K562 (cell line): ENCODE results near the gene GARRE1. TPM values are rescaled to one million over a fixed set of nuclear protein-coding genes. Genes with fewer than 3 reads are reported as not detected.

ENCODE experiments used
- ATAC-seq: fragments of 200-7000 bp; cut with Tn5 transposase; 3 replicates; pipeline ENCODE4 v1.9.1; 2020; ENCODE audit warnings: moderate library complexity
- BruUV-seq: library from RNA; stranded (reverse); fragments of 400-500 nt; replicated peaks from 2 replicates; lab custom pipeline; 2021; lab: Mats Ljungman, UMichigan
- CTCF ChIA-PET: fragments of 300-600 bp; formaldehyde crosslinking; extraction: SDS; loops from one replicate; lab custom pipeline; 2021; ENCODE audit warnings: low intra/inter-chr PET ratio; lab: Yijun Ruan, JAX
- POLR2A ChIA-PET: fragments of 300-600, 350-650 bp; sonication (Branson Sonifier 250); formaldehyde crosslinking; extraction: SDS; loops from one replicate; lab custom pipeline; 2021; ENCODE audit warnings: antibody characterized with exemption, inconsistent platforms; lab: Yijun Ruan, JAX
- DNase-seq, 4 experiments: peaks; one replicate each; pipeline versions ENCODE4 v3.0.0 to v3.0.0-alpha.2; 2011 to 2018; ENCODE audit warnings: low spot score in 3 of 4, mixed read lengths in 3 of 4; ENCODE audit errors: extremely low read depth in 1 of 4
- FAIRE-seq: peaks from 2 replicates; lab custom pipeline; 2011; peaks lifted over from hg19 to GRCh38; lab: Jason Lieb, UNC
- H2AFZ ChIP-seq: 2 replicates; pipeline ENCODE4 v1.6.0; 2011; ENCODE audit warnings: low read depth, low read length, control low read depth, inconsistent platforms
- H3K27ac ChIP-seq: fragments of 200-600 bp; 3 replicates; pipeline ENCODE4 v1.8.0; 2011; ENCODE audit warnings: low read depth, mild to moderate bottlenecking, control low read depth, inconsistent platforms, low read length, moderate library complexity, mixed read lengths; ENCODE audit errors: extremely low read depth
- H3K27me3 ChIP-seq, 2 experiments: fragments of 300-600 bp in 1 of 2; 2 replicates in 1 of 2; 3 replicates in 1 of 2; pipeline versions ENCODE4 v1.6.0 to v1.8.0; 2011; ENCODE audit warnings: inconsistent platforms in 2 of 2, low read length in 2 of 2, mild to moderate bottlenecking in 1 of 2, mixed read lengths in 1 of 2, moderate library complexity in 1 of 2; ENCODE audit not compliant: control insufficient read depth in 2 of 2, insufficient read depth in 2 of 2
- H3K36me3 ChIP-seq: fragments of 300-600 bp; 3 replicates; pipeline ENCODE4 v1.8.0; 2011; ENCODE audit warnings: mild to moderate bottlenecking, low read length, inconsistent platforms; ENCODE audit not compliant: control insufficient read depth, insufficient read depth
- H3K4me1 ChIP-seq, 2 experiments: fragments of 200-600 bp in 1 of 2; replicated peaks in 1 of 2; 2 replicates in 1 of 2; 3 replicates in 1 of 2; pipeline versions ENCODE4 v1.5.1 to v1.8.0; 2011; ENCODE audit warnings: inconsistent platforms in 2 of 2, low read length in 2 of 2, mild to moderate bottlenecking in 1 of 2, mixed read lengths in 1 of 2, moderate library complexity in 1 of 2; ENCODE audit not compliant: control insufficient read depth in 2 of 2, insufficient read depth in 2 of 2
- H3K4me2 ChIP-seq: 2 replicates; pipeline ENCODE4 v1.6.1; 2011; ENCODE audit warnings: low read length, control low read depth, inconsistent platforms, mixed read lengths; ENCODE audit not compliant: insufficient read depth
- H3K4me3 ChIP-seq: fragments of 200-600 bp; sonication (generic), shearing (Covaris generic); 2 replicates; pipeline ENCODE4 v1.5.1; 2016; ENCODE audit warnings: control low read depth, inconsistent platforms
- H3K79me2 ChIP-seq: fragments of 200-600 bp; 3 replicates; pipeline ENCODE4 v1.8.0; 2011; ENCODE audit warnings: low read length, inconsistent platforms; ENCODE audit not compliant: control insufficient read depth, insufficient read depth
- H3K9ac ChIP-seq, 2 experiments: 2 replicates each; pipeline versions ENCODE4 v1.6.0 to v1.6.1; 2011; ENCODE audit warnings: low read depth in 2 of 2, low read length in 2 of 2, control low read depth in 1 of 2, inconsistent platforms in 1 of 2, mild to moderate bottlenecking in 1 of 2, mixed read lengths in 1 of 2; ENCODE audit not compliant: insufficient read depth in 1 of 2
- H3K9me1 ChIP-seq: one replicate; pipeline ENCODE4 v1.6.0; 2011; ENCODE audit warnings: inconsistent platforms, mild to moderate bottlenecking, low read length, moderate library complexity; ENCODE audit not compliant: control insufficient read depth, insufficient read depth
- H3K9me3 ChIP-seq: replicated peaks from 2 replicates; pipeline ENCODE4 v1.5.1; 2011; ENCODE audit warnings: low read depth, low read length, inconsistent platforms; ENCODE audit not compliant: control insufficient read depth, insufficient read depth
- H4K20me1 ChIP-seq: replicated peaks from 2 replicates; pipeline ENCODE4 v1.6.1; 2011; ENCODE audit warnings: low read length, inconsistent platforms, mixed read lengths; ENCODE audit not compliant: control insufficient read depth, insufficient read depth
- CHD4 ChIP-seq: fragments of 200-600 bp; sonication (generic); IDR thresholded peaks from 3 replicates; pipeline ENCODE4 v1.6.1; 2012; ENCODE audit warnings: low read depth, mild to moderate bottlenecking, mixed read lengths, low read length, inconsistent platforms; ENCODE audit not compliant: insufficient read depth, insufficient replicate concordance, poor library complexity, severe bottlenecking
- FIP1L1 ChIP-seq: fragments of 200-400 bp; formaldehyde crosslinking; IDR thresholded peaks from 2 replicates; pipeline ENCODE4 v1.6.1; 2018; ENCODE audit warnings: mild to moderate bottlenecking, low read depth, low read length; ENCODE audit not compliant: poor library complexity, severe bottlenecking
- NR2C2 ChIP-seq, 2 experiments: fragments of 200-800 bp in 1 of 2; sonication (Bioruptor generic) in 1 of 2; sonication (generic) in 1 of 2; formaldehyde crosslinking in 1 of 2; IDR thresholded peaks; 2 replicates each; pipeline versions ENCODE4 v1.6.1 to v1.8.0; 2016 to 2022; ENCODE audit warnings: mild to moderate bottlenecking in 1 of 2, missing compliant biosample characterization in 1 of 2, missing genetic modification characterization in 1 of 2, missing genetic modification reagents in 1 of 2
- PTBP1 ChIP-seq: fragments of 200-400 bp; formaldehyde crosslinking; IDR thresholded peaks from 2 replicates; pipeline ENCODE4 v1.6.1; 2017; ENCODE audit warnings: low read depth, low read length
- ZNF354B ChIP-seq: fragments of 250-450 bp; sonication (Bioruptor Pico); IDR thresholded peaks from 2 replicates; pipeline ENCODE4 v1.4.0; 2020
- ZNF436 ChIP-seq: fragments of 250-450, 450-650 bp; sonication (Bioruptor Pico); formaldehyde crosslinking; IDR thresholded peaks from 2 replicates; pipeline ENCODE4 v1.7.0; 2020; ENCODE audit warnings: mild to moderate bottlenecking
- WGBS: fragments of 100-300 bp; shearing (Covaris generic); methylation state at CpG from one replicate; pipeline ENCODE4 v1.1.6; 2016; ENCODE audit warnings: low coverage, mixed read lengths; ENCODE audit not compliant: insufficient coverage; ENCODE audit errors: missing lambda C conversion rate; 5-methylcytosine and 5-hydroxymethylcytosine counted together
- in situ Hi-C: fragments of 300-500 bp; cut with MboI; formaldehyde crosslinking; loops from 4 replicates; pipeline ENCODE4 v1.15.0; 2018; ENCODE audit warnings: inconsistent platforms, mixed read lengths
- intact Hi-C: fragments of 100-400 bp; cut with micrococcal nuclease; formaldehyde crosslinking; loops from 2 replicates; pipeline ENCODE4 v1.14.2; 2022
- polyA plus RNA-seq, 8 experiments: library from polyadenylated mRNA; depleted of rRNA in 4 of 8; stranded (reverse) in 5 of 8; unstranded in 3 of 8; fragments of >200 nt; fragmentation: Nextera tagmentation in 2 of 8; fragmentation: Illumina TruSeq in 1 of 8; extraction: Ambion mirVana in 2 of 8; extraction: Trizol in 1 of 8; gene quantifications; 2 replicates each; pipeline versions ENCODE4 v1.2.1 to v1.2.3, GENCODE V29; 2011 to 2014; ENCODE audit warnings: inconsistent platforms in 1 of 8, missing spikeins in 1 of 8
- total RNA-seq, 7 experiments: library from RNA; depleted of rRNA in 6 of 7; stranded (reverse); fragments of >200 nt in 6 of 7; fragmentation: Illumina TruSeq in 2 of 7; extraction: Trizol in 2 of 7; gene quantifications; 2 replicates each; pipeline versions ENCODE4 v1.2.1 to v1.2.3, GENCODE V29; 2011 to 2021; ENCODE audit warnings: low replicate concordance in 1 of 7
- TF ChIP-seq, protein P1 (sequence below): fragments of 250-450 bp; sonication (Bioruptor Pico); IDR thresholded peaks from 2 replicates; pipeline ENCODE4 v1.5.0; 2022; ENCODE audit warnings: mild to moderate bottlenecking
- TF ChIP-seq, protein P2 (sequence below): fragments of 450-650 bp; IDR thresholded peaks from 2 replicates; pipeline ENCODE4 v1.6.1; 2016; ENCODE audit warnings: mild to moderate bottlenecking

The GARRE1 gene
- total and polyA plus RNA-seq, 9 of the 15 experiments (the other 6 are each of a cell fraction or from before 2014, with no cell fraction given), result 1.6 to 12.8 (median 7.5) TPM

DNA sequence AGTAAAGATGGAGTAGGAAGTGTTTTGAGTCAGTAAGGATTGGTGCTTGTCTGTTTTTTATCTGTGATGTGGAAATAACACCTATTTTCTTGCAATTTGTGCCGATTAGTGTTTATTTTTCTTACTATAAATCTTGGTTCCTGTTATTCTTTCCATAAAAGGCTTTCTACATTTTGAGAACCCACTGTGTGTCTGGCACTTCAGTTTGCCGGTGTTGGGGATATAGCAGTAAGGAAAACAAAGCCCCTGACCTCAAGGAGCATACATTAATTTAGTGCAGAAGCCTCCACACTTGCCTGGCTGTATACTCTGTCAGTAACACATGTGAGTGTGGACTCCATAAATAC lies 35.6 kb upstream of the GARRE1 start:
- FAIRE-seq (no peak), DNase-seq (no peak), ATAC-seq (no peak)
- in situ Hi-C loops, result no loop called here
- no peak for TF ChIP-seq FIP1L1
- no peak for TF ChIP-seq NR2C2 (CRISPR knock-in tag; IDR thresholded peaks at IDR 0.05)
- no peak for TF ChIP-seq NR2C2 (tag; IDR thresholded peaks at IDR 0.05)
- no peak for TF ChIP-seq PTBP1
- no peak for TF ChIP-seq ZNF436 (CRISPR knock-in tag)
- TF ChIP-seq, protein P1, sequence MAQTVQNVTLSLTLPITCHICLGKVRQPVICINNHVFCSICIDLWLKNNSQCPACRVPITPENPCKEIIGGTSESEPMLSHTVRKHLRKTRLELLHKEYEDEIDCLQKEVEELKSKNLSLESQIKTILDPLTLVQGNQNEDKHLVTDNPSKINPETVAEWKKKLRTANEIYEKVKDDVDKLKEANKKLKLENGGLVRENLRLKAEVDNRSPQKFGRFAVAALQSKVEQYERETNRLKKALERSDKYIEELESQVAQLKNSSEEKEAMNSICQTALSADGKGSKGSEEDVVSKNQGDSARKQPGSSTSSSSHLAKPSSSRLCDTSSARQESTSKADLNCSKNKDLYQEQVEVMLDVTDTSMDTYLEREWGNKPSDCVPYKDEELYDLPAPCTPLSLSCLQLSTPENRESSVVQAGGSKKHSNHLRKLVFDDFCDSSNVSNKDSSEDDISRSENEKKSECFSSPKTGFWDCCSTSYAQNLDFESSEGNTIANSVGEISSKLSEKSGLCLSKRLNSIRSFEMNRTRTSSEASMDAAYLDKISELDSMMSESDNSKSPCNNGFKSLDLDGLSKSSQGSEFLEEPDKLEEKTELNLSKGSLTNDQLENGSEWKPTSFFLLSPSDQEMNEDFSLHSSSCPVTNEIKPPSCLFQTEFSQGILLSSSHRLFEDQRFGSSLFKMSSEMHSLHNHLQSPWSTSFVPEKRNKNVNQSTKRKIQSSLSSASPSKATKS (CRISPR knock-in tag), result no peak
- TF ChIP-seq ZNF354B (CRISPR knock-in tag), result no peak
- TF ChIP-seq, protein P2, sequence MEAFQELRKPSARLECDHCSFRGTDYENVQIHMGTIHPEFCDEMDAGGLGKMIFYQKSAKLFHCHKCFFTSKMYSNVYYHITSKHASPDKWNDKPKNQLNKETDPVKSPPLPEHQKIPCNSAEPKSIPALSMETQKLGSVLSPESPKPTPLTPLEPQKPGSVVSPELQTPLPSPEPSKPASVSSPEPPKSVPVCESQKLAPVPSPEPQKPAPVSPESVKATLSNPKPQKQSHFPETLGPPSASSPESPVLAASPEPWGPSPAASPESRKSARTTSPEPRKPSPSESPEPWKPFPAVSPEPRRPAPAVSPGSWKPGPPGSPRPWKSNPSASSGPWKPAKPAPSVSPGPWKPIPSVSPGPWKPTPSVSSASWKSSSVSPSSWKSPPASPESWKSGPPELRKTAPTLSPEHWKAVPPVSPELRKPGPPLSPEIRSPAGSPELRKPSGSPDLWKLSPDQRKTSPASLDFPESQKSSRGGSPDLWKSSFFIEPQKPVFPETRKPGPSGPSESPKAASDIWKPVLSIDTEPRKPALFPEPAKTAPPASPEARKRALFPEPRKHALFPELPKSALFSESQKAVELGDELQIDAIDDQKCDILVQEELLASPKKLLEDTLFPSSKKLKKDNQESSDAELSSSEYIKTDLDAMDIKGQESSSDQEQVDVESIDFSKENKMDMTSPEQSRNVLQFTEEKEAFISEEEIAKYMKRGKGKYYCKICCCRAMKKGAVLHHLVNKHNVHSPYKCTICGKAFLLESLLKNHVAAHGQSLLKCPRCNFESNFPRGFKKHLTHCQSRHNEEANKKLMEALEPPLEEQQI, result no peak
- no peak for TF ChIP-seq CHD4
- Histone ChIP-seq H3K36me3 (peaks cover 77% of the 10 kb centered on the region), H3K4me3 (no peak overlapping the region), H2AFZ (no peak overlapping the region), H3K4me2 (no peak overlapping the region), H3K9ac (no peak overlapping the region), H3K27me3 (no peaks in the 10 kb centered on the region), H4K20me1 (peaks cover 15% of the 10 kb centered on the region; the same call in 1 of the 2 replicates), H3K4me1 (peaks cover 9 to 11% of the 10 kb centered on the region in 2 experiments), H3K9me3 (no peaks in the 10 kb centered on the region), H3K27ac (peak overlapping the region; percentile 11; the same call in 1 of the 3 replicates), H3K9me1 (no peaks in the 10 kb centered on the region), H3K79me2 (peaks cover 11% of the 10 kb centered on the region; the same call in 2 of the 3 replicates)
- intact Hi-C loops, result loop anchor here (5.0 kb wide), 1 partner anchor 46 kb away; the partner anchor contains the start of gene LSM14A
- BruUV-seq, result no TSS peak
- 63% methylated on average over 2 of the region's 2 CpGs for WGBS
- ChIA-PET POLR2A (no interaction called here), CTCF (interaction anchor here (1.8 to 2.1 kb wide), 2 partner anchors 73 to 441 kb away, joined by 4 to 13 read pairs; no protein-coding TSS in a partner anchor)
